PC-3 (cell line): Measurements from ENCODE around the gene FBLN1. TPM values are rescaled to one million over a fixed set of nuclear protein-coding genes. Genes with fewer than 3 reads are reported as not detected.

Source experiments
- ATAC-seq: fragments of 200-7000 bp; cut with Tn5 transposase; 2 replicates; pipeline ENCODE4 v1.9.1; 2020; ENCODE audit warnings: mild to moderate bottlenecking, moderate library complexity
- BruUV-seq: library from RNA; stranded (reverse); fragments of 400-500 nt; replicated peaks from 2 replicates; lab custom pipeline; 2021; lab: Mats Ljungman, UMichigan
- CTCF ChIA-PET: fragments of 300-600 bp; sonication (Branson Sonifier 250); formaldehyde crosslinking; loops from one replicate; lab custom pipeline; 2022; ENCODE audit warnings: antibody characterized with exemption; lab: Charles Lee
- POLR2A ChIA-PET: fragments of 300-600 bp; sonication (Branson Sonifier 250); formaldehyde crosslinking; loops from one replicate; lab custom pipeline; 2022; ENCODE audit warnings: antibody characterized with exemption; ENCODE audit not compliant: unreplicated experiment; lab: Charles Lee
- DNase-seq: peaks from one replicate; pipeline ENCODE4 v3.0.0-alpha.2; 2015
- H2AFZ ChIP-seq: fragments of 300-600 bp; sonication (generic); 2 replicates; pipeline ENCODE4 v1.6.0; 2016; ENCODE audit warnings: antibody characterized with exemption, low read length
- H3F3A ChIP-seq: fragments of 300-600 bp; sonication (generic); one replicate; pipeline ENCODE4 v1.6.0; 2017; ENCODE audit warnings: antibody characterized with exemption, low read length, control low read depth, mild to moderate bottlenecking; ENCODE audit not compliant: unreplicated experiment
- H3K27ac ChIP-seq: fragments of 300-600 bp; sonication (generic); 2 replicates; pipeline ENCODE4 v1.5.1; 2016; ENCODE audit warnings: mild to moderate bottlenecking, low read length
- H3K27me3 ChIP-seq: fragments of 300-600 bp; sonication (generic); 2 replicates; pipeline ENCODE4 v1.6.1; 2016; ENCODE audit warnings: low read length, mixed read lengths
- H3K36me3 ChIP-seq: fragments of 300-600 bp; sonication (generic); 2 replicates; pipeline ENCODE4 v1.6.1; 2016; ENCODE audit warnings: low read depth, mixed run types, low read length, mixed read lengths
- H3K4me1 ChIP-seq: fragments of 300-600 bp; sonication (generic); 2 replicates; pipeline ENCODE4 v1.5.1; 2016; ENCODE audit warnings: low read length; ENCODE audit not compliant: insufficient read depth
- H3K4me2 ChIP-seq: fragments of 300-600 bp; sonication (generic); 2 replicates; pipeline ENCODE4 v1.6.0; 2016; ENCODE audit warnings: low read length
- H3K4me3 ChIP-seq: fragments of 300-600 bp; sonication (generic); 2 replicates; pipeline ENCODE4 v1.5.1; 2016; ENCODE audit warnings: mild to moderate bottlenecking, low read length, mixed read lengths
- H3K79me2 ChIP-seq: fragments of 300-600 bp; sonication (generic); 2 replicates; pipeline ENCODE4 v1.6.1; 2017; ENCODE audit warnings: low read length, mixed read lengths
- H3K9ac ChIP-seq: fragments of 300-600 bp; sonication (generic); 2 replicates; pipeline ENCODE4 v1.6.0; 2016; ENCODE audit warnings: mild to moderate bottlenecking, low read length
- H3K9me2 ChIP-seq: fragments of 300-600 bp; sonication (generic); replicated peaks from 2 replicates; pipeline ENCODE4 v1.6.1; 2016; ENCODE audit warnings: mixed run types, low read length, mixed read lengths
- H3K9me3 ChIP-seq: fragments of 300-600 bp; sonication (generic); 2 replicates; pipeline ENCODE4 v1.6.1; 2016; ENCODE audit warnings: low read length, mixed read lengths
- H4K20me1 ChIP-seq: fragments of 300-600 bp; sonication (generic); 2 replicates; pipeline ENCODE4 v1.6.1; 2016; ENCODE audit warnings: low read length, mixed read lengths
- CTCF ChIP-seq: fragments of 300-600 bp; sonication (generic); conservative IDR thresholded peaks from 2 replicates; pipeline ENCODE4 v1.5.1; 2017; ENCODE audit warnings: antibody characterized with exemption, low read depth, mild to moderate bottlenecking, low read length
- EZH2 ChIP-seq: fragments of 300-600 bp; sonication (generic); IDR thresholded peaks from one replicate; pipeline ENCODE4 v1.6.1; 2017; ENCODE audit warnings: antibody characterized with exemption, mild to moderate bottlenecking, low read length; ENCODE audit not compliant: unreplicated experiment
- EZH2phosphoT487 ChIP-seq: fragments of 300-600 bp; sonication (generic); IDR thresholded peaks from 2 replicates; pipeline ENCODE4 v1.6.1; 2018; ENCODE audit warnings: mild to moderate bottlenecking, antibody characterized with exemption, low read length, borderline replicate concordance
- intact Hi-C: fragments of 100-400 bp; cut with micrococcal nuclease; formaldehyde crosslinking; loops from 2 replicates; pipeline ENCODE4 v1.9.0; 2023
- total RNA-seq: library from RNA; depleted of rRNA; stranded (reverse); fragments of >200 nt; gene quantifications from 2 replicates; pipeline ENCODE4 v1.2.3, GENCODE V29; 2014

The FBLN1 gene
- total RNA-seq, 1 experiment from 2014 or later = 13.4 TPM

- ChIA-PET POLR2A (no interaction called here), CTCF (interaction anchor here (0.7 kb wide), 1 partner anchor 276 kb away, joined by 3 read pairs; no protein-coding TSS in a partner anchor)
- Histone ChIP-seq H3K36me3 (no peaks in the 10 kb centered on the region), H3K27ac (no peak overlapping the region), H3K4me3 (no peak overlapping the region), H3K9me3 (no peaks in the 10 kb centered on the region), H3K9me2 (no peaks in the 10 kb centered on the region), H3F3A (no peaks in the 10 kb centered on the region), H4K20me1 (no peaks in the 10 kb centered on the region), H3K27me3 (no peaks in the 10 kb centered on the region), H3K9ac (no peak overlapping the region), H2AFZ (no peak overlapping the region), H3K4me2 (no peak overlapping the region), H3K4me1 (no peaks in the 10 kb centered on the region), H3K79me2 (no peaks in the 10 kb centered on the region)
- ATAC-seq (no peak), DNase-seq (no peak)
- no TSS peak for BruUV-seq
- intact Hi-C loops = no loop called here
- no peak for TF ChIP-seq EZH2
- TF ChIP-seq CTCF = no peak
- no peak for TF ChIP-seq EZH2phosphoT487
These were observed 19.8 kb downstream of the FBLN1 start for GRCh38 chr22:45522462-45522861.

GRCh38 chr22:45524157-45524556 lies 21.5 kb downstream of the FBLN1 start:
- POLR2A ChIA-PET = no interaction called here
- CTCF ChIA-PET = no interaction called here
- H3K4me1 ChIP-seq = no peaks in the 10 kb centered on the region
- H3K36me3 ChIP-seq = no peaks in the 10 kb centered on the region
- H3F3A ChIP-seq = no peaks in the 10 kb centered on the region
- H3K4me3 ChIP-seq = no peak overlapping the region
- H3K9ac ChIP-seq = no peak overlapping the region
- H3K27me3 ChIP-seq = no peaks in the 10 kb centered on the region
- no peak overlapping the region for H2AFZ ChIP-seq
- H3K9me3 ChIP-seq = no peaks in the 10 kb centered on the region
- TF ChIP-seq EZH2phosphoT487 = no peak
- TF ChIP-seq EZH2 = no peak
- no peak for TF ChIP-seq CTCF
- DNase-seq = no peak
- no peaks in the 10 kb centered on the region for H3K9me2 ChIP-seq
- intact Hi-C loops = no loop called here
- H3K79me2 ChIP-seq = no peaks in the 10 kb centered on the region
- H4K20me1 ChIP-seq = no peaks in the 10 kb centered on the region
- H3K27ac ChIP-seq = no peak overlapping the region
- BruUV-seq = no TSS peak
- H3K4me2 ChIP-seq = no peak overlapping the region
- ATAC-seq = no peak

GRCh38 chr22:45524966-45525365 lies 22.3 kb downstream of the FBLN1 start:
- CTCF ChIA-PET = no interaction called here
- POLR2A ChIA-PET = no interaction called here
- Histone ChIP-seq H3K4me1 (no peaks in the 10 kb centered on the region), H4K20me1 (no peaks in the 10 kb centered on the region), H3K27ac (no peak overlapping the region), H3K9ac (no peak overlapping the region), H3K27me3 (no peaks in the 10 kb centered on the region), H3K4me2 (no peak overlapping the region), H3F3A (no peaks in the 10 kb centered on the region), H3K9me2 (no peaks in the 10 kb centered on the region), H3K79me2 (no peaks in the 10 kb centered on the region), H3K9me3 (no peaks in the 10 kb centered on the region), H3K4me3 (no peak overlapping the region), H2AFZ (no peak overlapping the region), H3K36me3 (no peaks in the 10 kb centered on the region)
- intact Hi-C loops = no loop called here
- no TSS peak for BruUV-seq
- ATAC-seq = no peak
- TF ChIP-seq EZH2 (no peak), EZH2phosphoT487 (no peak), CTCF (no peak)
- DNase-seq = no peak
